ENCODE data around the gene ZNF804B. TPM values are rescaled to one million over a fixed set of nuclear protein-coding genes. Genes with fewer than 3 reads are reported as not detected.

Gene ZNF804B
- total RNA-seq, 1 experiment from 2014 or later: not detected

GRCh38 chr7:89041240-89041639 is 281.7 kb downstream of the ZNF804B start:
- intact Hi-C loops (cut with micrococcal nuclease; ENCODE audit: unreplicated experiment): no loop called here
- no peak for TF ChIP-seq CTCF (conservative IDR thresholded peaks at IDR 0.05)
- no peak for TF ChIP-seq EZH2 (IDR thresholded peaks at IDR 0.05; ENCODE audit: low read depth)
- no peaks in the 10 kb centered on the region for H3K9me3 ChIP-seq (ENCODE audit: insufficient read depth, low read depth)
- no peaks in the 10 kb centered on the region for H3K79me2 ChIP-seq (ENCODE audit: low read depth)
- no TSS peak for BruUV-seq (replicated peaks)
- no peaks in the 10 kb centered on the region for H3K9me2 ChIP-seq (ENCODE audit: insufficient read depth)
- no peaks in the 10 kb centered on the region for H3K27me3 ChIP-seq (ENCODE audit: insufficient read depth, low read depth)
- no peak overlapping the region for H3K4me2 ChIP-seq
- H3K36me3 ChIP-seq (ENCODE audit: low read depth): no peaks in the 10 kb centered on the region
- H3K4me1 ChIP-seq (replicated peaks; ENCODE audit: insufficient read depth): no peaks in the 10 kb centered on the region
- ChIA-PET CTCF (no interaction called here), POLR2A (ENCODE audit: unreplicated experiment) (no interaction called here)
- H3F3A ChIP-seq (ENCODE audit: insufficient read depth, low read depth): no peaks in the 10 kb centered on the region
- no peaks in the 10 kb centered on the region for H4K20me1 ChIP-seq (ENCODE audit: insufficient read depth)
- DNase-seq: no peak
- H3K27ac ChIP-seq: no peak overlapping the region
- no peak overlapping the region for H2AFZ ChIP-seq
- H3K4me3 ChIP-seq: no peak overlapping the region

GRCh38 chr7:89042940-89043339 is 283.4 kb downstream of the ZNF804B start:
- H3K9me2 ChIP-seq (ENCODE audit: insufficient read depth): no peaks in the 10 kb centered on the region
- H3K79me2 ChIP-seq (ENCODE audit: low read depth): no peaks in the 10 kb centered on the region
- H3F3A ChIP-seq (ENCODE audit: insufficient read depth, low read depth): no peaks in the 10 kb centered on the region
- ChIA-PET POLR2A (ENCODE audit: unreplicated experiment) (no interaction called here), CTCF (no interaction called here)
- H3K4me2 ChIP-seq: no peak overlapping the region
- no TSS peak for BruUV-seq (replicated peaks)
- no peaks in the 10 kb centered on the region for H3K27me3 ChIP-seq (ENCODE audit: insufficient read depth, low read depth)
- intact Hi-C loops (cut with micrococcal nuclease; ENCODE audit: unreplicated experiment): no loop called here
- no peaks in the 10 kb centered on the region for H3K4me1 ChIP-seq (replicated peaks; ENCODE audit: insufficient read depth)
- no peaks in the 10 kb centered on the region for H3K9me3 ChIP-seq (ENCODE audit: insufficient read depth, low read depth)
- H2AFZ ChIP-seq: no peak overlapping the region
- TF ChIP-seq CTCF (conservative IDR thresholded peaks at IDR 0.05) (no peak), EZH2 (IDR thresholded peaks at IDR 0.05; ENCODE audit: low read depth) (no peak)
- H4K20me1 ChIP-seq (ENCODE audit: insufficient read depth): no peaks in the 10 kb centered on the region
- H3K36me3 ChIP-seq (ENCODE audit: low read depth): no peaks in the 10 kb centered on the region
- DNase-seq: no peak
- H3K27ac ChIP-seq: no peak overlapping the region
- no peak overlapping the region for H3K4me3 ChIP-seq

- H3K9me3 ChIP-seq (ENCODE audit: insufficient read depth, low read depth): no peaks in the 10 kb centered on the region
- ChIA-PET POLR2A (ENCODE audit: unreplicated experiment) (interaction anchor here (0.6 kb wide), 1 partner anchor 15 kb away, joined by 3 read pairs; no protein-coding TSS in a partner anchor), CTCF (no interaction called here)
- H3F3A ChIP-seq (ENCODE audit: insufficient read depth, low read depth): no peaks in the 10 kb centered on the region
- no peak for DNase-seq
- intact Hi-C loops (cut with micrococcal nuclease; ENCODE audit: unreplicated experiment): no loop called here
- no peak overlapping the region for H2AFZ ChIP-seq
- no peak overlapping the region for H3K4me2 ChIP-seq
- no TSS peak for BruUV-seq (replicated peaks)
- no peaks in the 10 kb centered on the region for H3K9me2 ChIP-seq (ENCODE audit: insufficient read depth)
- H3K36me3 ChIP-seq (ENCODE audit: low read depth): no peaks in the 10 kb centered on the region
- no peaks in the 10 kb centered on the region for H3K4me1 ChIP-seq (replicated peaks; ENCODE audit: insufficient read depth)
- H3K27me3 ChIP-seq (ENCODE audit: insufficient read depth, low read depth): no peaks in the 10 kb centered on the region
- no peak overlapping the region for H3K4me3 ChIP-seq
- TF ChIP-seq EZH2 (IDR thresholded peaks at IDR 0.05; ENCODE audit: low read depth) (no peak), CTCF (conservative IDR thresholded peaks at IDR 0.05) (no peak)
- H3K27ac ChIP-seq: no peak overlapping the region
- no peaks in the 10 kb centered on the region for H4K20me1 ChIP-seq (ENCODE audit: insufficient read depth)
- H3K79me2 ChIP-seq (ENCODE audit: low read depth): no peaks in the 10 kb centered on the region
Observed at GRCh38 chr7:89049043-89049442, 289.5 kb downstream of the ZNF804B start.
